AG04450 (cell line): Measurements from ENCODE around the gene RARB. TPM values are rescaled to one million over a fixed set of nuclear protein-coding genes. Genes with fewer than 3 reads are reported as not detected.

Experiments
- CTCF ChIA-PET: fragments of 300-600, 350-600 bp; formaldehyde crosslinking; extraction: SDS; loops from one replicate; lab custom pipeline; 2022; ENCODE audit warnings: antibody characterized with exemption, inconsistent platforms; lab: Charles Lee
- POLR2A ChIA-PET: fragments of 350-600 bp; formaldehyde crosslinking; extraction: SDS; loops from one replicate; lab custom pipeline; 2021; ENCODE audit warnings: antibody characterized with exemption, inconsistent platforms; lab: Yijun Ruan, JAX
- DNase-seq: peaks from one replicate; pipeline ENCODE4 v3.0.0-alpha.2; 2011; ENCODE audit warnings: low read depth, low spot score
- H3K27ac ChIP-seq: one replicate; pipeline ENCODE4 v1.5.1; 2012; ENCODE audit warnings: low read depth, low read length, control low read depth
- H3K27me3 ChIP-seq: one replicate; pipeline ENCODE4 v1.6.0; 2012; ENCODE audit warnings: low read length; ENCODE audit not compliant: control insufficient read depth, insufficient read depth
- H3K4me3 ChIP-seq: 2 replicates; pipeline ENCODE4 v1.5.1; 2011; ENCODE audit warnings: mild to moderate bottlenecking, low read depth, low read length, control low read depth
- H3K9me3 ChIP-seq: 2 replicates; pipeline ENCODE4 v1.5.1; 2012; ENCODE audit warnings: low read length; ENCODE audit not compliant: control insufficient read depth, insufficient read depth
- CTCF ChIP-seq: IDR thresholded peaks from 2 replicates; pipeline ENCODE4 v1.5.1; 2011; ENCODE audit warnings: low read depth, low read length, control low read depth, inconsistent platforms
- polyA plus RNA-seq: library from polyadenylated mRNA; depleted of rRNA; stranded (reverse); fragments of >200 nt; gene quantifications from 2 replicates; pipeline ENCODE4 v1.2.3, GENCODE V29; 2011

The RARB gene
- polyA plus RNA-seq, 1 experiment: 0.51 TPM

- CTCF ChIA-PET: interaction anchor here (1.0 to 8.4 kb wide), 2 partner anchors 12 to 49 kb away, joined by 4 to 76 read pairs; no protein-coding TSS in a partner anchor
- POLR2A ChIA-PET: no interaction called here
- peak overlapping the region; percentile 42 for H3K27ac ChIP-seq
Measured at GRCh38 chr3:25582242-25582641, 154.2 kb downstream of the RARB start.

GRCh38 chr3:25583343-25583742, 155.3 kb downstream of the RARB start:
- CTCF ChIA-PET: interaction anchor here (8.4 kb wide), 1 partner anchor 11 kb away, joined by 76 read pairs; no protein-coding TSS in a partner anchor
- POLR2A ChIA-PET: no interaction called here
- Histone ChIP-seq H3K9me3 (no peaks in the 10 kb centered on the region), H3K27ac (no peak overlapping the region), H3K27me3 (no peaks in the 10 kb centered on the region), H3K4me3 (no peak overlapping the region)
- DNase-seq: no peak
- TF ChIP-seq CTCF: no peak

More at GRCh38 chr3:25582242-25582641, 154.2 kb downstream of the RARB start:
- peak; percentile 71 for DNase-seq
- no peak for TF ChIP-seq CTCF
- Histone ChIP-seq H3K9me3 (no peaks in the 10 kb centered on the region), H3K27me3 (no peaks in the 10 kb centered on the region), H3K4me3 (no peak overlapping the region)

- H3K27me3 ChIP-seq: no peaks in the 10 kb centered on the region
- no peak overlapping the region for H3K27ac ChIP-seq
- CTCF ChIA-PET: interaction anchor here (0.5 to 8.4 kb wide), 2 partner anchors 10 to 44 kb away, joined by 3 to 76 read pairs; no protein-coding TSS in a partner anchor
- no peaks in the 10 kb centered on the region for H3K9me3 ChIP-seq
- POLR2A ChIA-PET: no interaction called here
- no peak for DNase-seq
- H3K4me3 ChIP-seq: no peak overlapping the region
- TF ChIP-seq CTCF: no peak
Measured at GRCh38 chr3:25584011-25584789, 156.1 kb downstream of the RARB start.

- no peaks in the 10 kb centered on the region for H3K27me3 ChIP-seq
- TF ChIP-seq CTCF: no peak
- H3K4me3 ChIP-seq: no peak overlapping the region
- no peaks in the 10 kb centered on the region for H3K9me3 ChIP-seq
- H3K27ac ChIP-seq: no peak overlapping the region
- DNase-seq: no peak
- CTCF ChIA-PET: interaction anchor here (0.8 to 8.4 kb wide), 2 partner anchors 9 to 53 kb away, joined by 3 to 76 read pairs; no protein-coding TSS in a partner anchor
- POLR2A ChIA-PET: no interaction called here
Measured at GRCh38 chr3:25585361-25586166, 157.5 kb downstream of the RARB start.
